ENCODE results near the gene RTN4.
"Not testable (repeated sequence)": the region's sequence is repeated elsewhere in the genome, so short reads cannot be mapped to it uniquely, and the experiment has no call there.

The RTN4 gene

DNA sequence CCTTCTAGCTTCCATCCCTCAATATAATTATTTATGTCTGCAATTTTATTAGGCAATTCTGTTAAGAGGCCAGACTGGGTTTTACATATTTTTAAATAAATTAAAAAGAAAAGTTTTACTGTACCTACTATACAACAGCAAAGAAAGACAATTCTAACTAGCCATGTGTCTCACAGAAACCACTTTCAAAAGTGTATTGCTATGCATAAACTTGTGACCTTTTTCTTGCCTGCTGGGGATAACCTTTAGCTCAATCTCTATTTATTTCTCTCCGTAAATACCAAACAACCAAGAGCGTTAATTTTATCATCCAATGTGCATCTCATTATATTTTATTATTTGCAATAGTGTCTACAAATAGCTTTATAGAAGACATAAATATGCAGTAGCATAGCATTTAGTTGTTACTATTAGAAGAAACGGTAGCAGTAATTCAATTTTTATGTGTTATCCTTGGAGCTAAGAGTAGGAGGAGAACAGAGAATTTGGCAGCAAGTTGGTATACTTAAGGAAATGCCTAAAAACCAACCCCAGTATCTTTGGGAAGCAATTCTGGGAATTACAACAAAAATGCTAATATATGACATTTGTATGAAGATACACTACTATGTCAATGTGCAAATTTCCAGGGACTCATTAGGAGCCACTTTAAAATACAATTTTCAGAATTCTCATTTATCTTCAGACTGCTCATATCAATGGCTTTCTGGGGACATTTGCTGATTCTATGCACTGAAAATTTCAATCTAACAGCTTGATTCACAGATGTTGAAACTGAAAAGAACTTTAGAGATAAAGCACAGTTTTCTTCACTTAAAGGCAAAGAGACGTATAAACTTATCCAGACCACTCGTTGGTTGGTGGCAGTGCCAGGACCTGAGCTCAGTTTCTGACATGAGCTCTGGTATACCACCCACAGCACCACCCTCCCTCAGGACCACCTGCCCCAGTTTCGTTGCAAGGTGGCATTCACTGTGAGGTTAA lies 23.0 kb upstream of the RTN4 start:
- DNase-seq, result no peak

GRCh38 chr2:55063713-55064323 lies 13.6 kb upstream of the RTN4 start:
- DNase-seq, result no peak

DNA sequence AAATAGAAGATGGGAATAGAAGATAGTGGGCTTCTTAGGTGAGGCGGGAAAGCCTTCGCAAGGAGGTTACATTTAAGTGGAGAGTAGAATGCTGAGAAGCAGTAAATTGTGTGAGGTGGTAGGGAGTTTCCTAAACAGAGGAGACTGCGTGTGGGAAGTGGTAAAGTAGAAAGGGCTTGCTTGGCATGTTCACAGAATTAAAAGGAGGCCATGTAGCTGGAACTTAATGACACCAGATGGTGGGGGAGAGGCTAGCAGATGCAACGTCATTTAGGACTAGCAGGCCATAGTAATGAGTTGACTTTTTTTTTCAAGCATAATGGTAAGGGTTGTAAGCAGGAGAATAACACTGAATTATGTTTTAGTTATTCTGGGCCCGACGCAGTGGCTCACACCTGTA lies 13.0 kb upstream of the RTN4 start:
- DNase-seq, result peak; percentile 71

- DNase-seq, result no peak
Measured at GRCh38 chr2:55062754-55063153, 12.5 kb upstream of the RTN4 start.

DNA sequence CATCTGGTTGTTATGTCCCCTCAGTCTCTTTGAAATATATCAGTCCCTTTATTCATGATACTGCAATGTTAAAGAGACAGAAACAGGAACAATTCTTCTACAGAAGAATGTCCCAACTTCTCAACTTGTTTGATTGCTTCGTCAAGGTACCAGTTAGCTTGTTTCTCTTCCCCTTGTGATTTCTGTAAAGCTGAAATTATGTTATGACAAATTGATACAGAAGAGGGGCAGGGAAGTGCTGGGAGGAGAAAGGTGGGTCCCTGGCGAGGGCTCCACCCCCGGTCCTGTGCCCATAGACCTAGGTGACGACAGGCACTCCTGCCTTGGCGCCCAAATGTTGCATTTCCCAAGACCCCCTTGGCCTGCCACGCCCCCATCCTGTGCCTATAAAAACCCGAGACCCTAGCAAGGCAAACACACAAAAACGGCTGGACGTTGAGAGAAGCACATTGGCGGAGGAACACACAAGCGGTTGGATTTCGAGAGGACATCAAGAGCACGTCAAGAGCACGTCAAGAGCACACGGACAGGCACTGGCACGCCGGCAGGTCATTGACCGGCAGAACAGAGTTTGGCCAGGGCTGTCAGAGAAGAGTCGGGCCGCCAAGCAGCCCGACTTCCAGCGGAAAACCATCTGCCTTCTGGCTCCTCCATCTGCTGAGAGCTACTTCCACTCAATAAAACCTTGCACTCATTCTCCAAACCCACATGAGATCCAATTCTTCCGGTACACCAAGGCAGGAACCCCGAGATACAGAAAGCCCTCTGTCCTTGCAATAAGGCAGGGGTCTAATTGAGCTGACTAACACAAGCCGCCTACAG lies 11.5 kb upstream of the RTN4 start:
- no peak for DNase-seq

DNA sequence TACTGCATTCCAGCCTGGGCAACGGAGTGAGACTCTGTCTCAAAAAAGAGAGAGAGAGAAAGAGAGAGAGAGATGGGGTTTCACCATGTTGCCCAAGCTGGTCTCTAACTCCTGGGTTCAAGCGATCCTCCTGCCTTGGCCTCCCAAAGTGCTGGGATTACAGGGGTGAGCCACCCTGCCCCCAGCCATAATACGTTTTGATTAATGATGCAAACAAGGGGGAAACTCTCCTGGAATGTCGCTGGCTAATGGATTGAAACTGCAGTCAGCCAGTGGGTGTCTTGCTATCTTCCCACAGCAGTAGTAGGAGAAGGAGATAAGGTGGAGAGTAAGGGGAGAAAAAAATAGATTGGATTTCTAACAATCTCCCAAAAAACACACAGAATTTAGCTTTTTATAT lies 9.5 kb upstream of the RTN4 start:
- DNase-seq, result no peak

GRCh38 chr2:55057474-55057873 lies 7.2 kb upstream of the RTN4 start:
- DNase-seq, result no peak

DNA sequence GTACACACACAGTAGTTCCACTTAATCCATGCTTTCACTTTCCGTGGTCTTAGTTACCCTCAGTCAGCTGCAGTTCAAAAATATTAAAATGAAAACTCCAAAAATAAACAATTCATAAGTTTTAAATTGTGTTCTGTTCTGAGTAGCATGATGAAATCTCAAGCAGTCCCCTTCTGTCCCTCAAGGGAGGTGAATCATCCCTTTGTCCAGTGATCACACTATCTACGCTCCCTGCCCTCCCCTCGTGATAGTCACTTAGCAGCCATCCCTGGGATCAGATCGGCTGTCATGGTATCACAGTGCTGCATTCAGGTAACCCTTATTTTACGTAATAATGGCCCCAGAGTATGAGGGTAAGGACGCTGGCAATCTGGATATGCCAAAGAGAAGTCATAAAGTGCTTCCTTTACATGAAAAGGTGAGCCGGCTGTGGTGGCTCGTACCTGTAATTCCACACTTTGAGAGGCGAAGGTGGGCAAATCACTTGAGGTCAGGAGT lies 5.8 kb upstream of the RTN4 start:
- no peak for DNase-seq

- DNase-seq, result no peak
Measured at GRCh38 chr2:55054106-55054875, 4.0 kb upstream of the RTN4 start.

GRCh38 chr2:55053225-55053624 lies 3.0 kb upstream of the RTN4 start:
- DNase-seq, result not testable (repeated sequence)

GRCh38 chr2:55052129-55053061 lies 2.1 kb upstream of the RTN4 start:
- no peak for DNase-seq

DNA sequence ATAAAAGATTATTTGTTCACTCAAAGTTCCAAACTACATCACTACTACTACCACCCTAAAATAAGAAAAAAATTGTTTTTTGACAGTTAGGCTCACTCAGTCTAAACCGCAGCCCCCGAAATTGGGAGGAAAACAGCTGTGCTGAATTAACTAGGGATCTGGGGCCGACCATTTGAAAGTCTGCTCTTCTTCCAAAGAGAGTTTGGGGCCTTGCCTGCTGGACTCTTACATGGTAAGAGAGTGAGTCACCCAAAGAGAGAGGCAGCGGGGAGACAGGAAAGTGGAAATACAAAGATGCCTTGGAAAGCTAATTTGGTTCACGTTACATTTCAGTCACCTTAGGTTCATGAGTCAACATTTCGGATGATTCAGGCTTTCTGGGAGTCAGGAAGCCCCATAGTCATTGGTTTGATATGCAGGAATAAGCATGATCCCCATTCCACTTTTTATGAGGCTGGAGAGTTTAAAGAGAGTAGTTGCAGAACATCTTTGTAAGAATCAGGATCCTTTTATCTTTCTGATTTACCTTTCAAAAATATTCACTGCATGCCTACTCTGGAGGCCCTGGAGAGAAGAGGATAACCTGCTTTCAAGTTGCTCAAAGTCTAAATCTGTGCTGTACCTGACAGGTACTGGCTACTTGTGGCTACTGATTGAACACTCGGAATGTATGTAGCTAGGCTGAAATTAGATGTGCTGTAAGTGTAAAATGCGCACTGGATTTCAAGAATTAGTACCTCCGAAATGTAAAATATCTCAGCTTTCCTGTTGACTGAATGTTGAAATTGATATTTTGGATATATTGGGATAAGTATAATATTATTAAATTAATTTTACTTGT lies 995 bp upstream of the RTN4 start:
- peak; percentile 63 for DNase-seq

- no peak for DNase-seq
Measured at GRCh38 chr2:55049821-55050099, 491 bp downstream of the RTN4 start.

DNA sequence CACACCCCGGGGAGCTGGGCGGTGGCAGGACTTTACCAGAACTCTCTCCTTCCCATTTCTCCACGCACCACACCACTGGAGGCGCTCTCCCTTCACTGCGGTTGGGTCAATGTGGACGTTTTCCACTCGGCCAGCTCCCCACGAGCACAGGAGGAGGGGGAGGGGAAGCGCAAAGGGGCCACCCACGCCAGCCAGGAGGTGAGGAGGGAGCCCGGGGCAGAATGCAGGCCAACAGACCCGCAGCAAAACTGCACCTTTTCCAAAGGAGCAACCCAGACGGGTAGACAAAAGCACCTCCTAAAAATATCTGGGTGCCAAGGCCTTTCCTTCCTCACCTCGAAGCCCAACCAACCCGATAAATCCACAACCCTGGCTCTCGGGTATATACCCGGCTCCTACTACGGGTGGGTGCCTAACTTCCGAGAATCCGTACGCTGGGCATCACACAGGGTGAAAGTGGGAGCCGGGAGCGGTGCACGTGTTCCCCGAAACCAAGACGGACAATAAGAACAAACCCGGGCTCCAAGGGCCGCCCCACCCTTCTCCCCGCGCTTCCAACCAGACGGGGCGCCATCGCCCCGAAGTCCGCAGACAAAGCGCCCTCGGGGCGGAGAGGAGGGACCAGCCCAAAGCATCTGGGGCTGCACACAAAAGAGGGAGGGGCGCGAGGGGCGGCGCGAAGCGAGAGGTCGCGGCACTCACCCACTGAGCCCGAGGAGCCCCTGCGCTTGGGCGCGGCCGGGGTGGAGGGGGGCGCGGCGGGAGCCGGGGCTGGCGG lies 1.0 kb downstream of the RTN4 start:
- DNase-seq, result peak; percentile 33

DNA sequence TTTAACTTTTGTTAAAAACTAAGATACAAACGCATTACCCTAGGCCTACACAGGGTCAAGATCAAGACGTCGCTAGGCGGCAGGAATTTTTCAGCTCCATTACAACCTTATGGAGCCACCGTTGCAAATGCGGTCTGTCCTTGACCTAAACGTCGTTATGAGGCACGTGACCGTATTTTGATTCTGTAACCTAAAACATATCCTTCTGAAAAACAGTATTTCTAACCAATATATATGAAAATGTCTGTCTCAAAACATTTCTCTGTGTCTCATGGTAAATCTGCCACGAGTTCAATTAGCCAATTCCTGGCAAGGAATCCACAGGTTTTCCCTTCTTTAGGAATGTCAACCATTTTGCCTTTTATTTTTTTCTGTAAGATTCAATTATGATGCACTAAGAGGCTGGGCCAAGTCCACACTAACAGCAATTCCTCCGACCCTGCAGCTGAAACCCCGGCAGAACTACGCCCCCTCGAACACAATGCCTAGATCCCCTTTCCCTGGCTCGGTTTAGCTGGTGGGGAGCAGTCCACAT lies 1.7 kb downstream of the RTN4 start:
- DNase-seq, result no peak

- DNase-seq, result no peak
Measured at GRCh38 chr2:55047677-55048299, 2.5 kb downstream of the RTN4 start.

- no peak for DNase-seq
Measured at GRCh38 chr2:55045780-55046179, 4.5 kb downstream of the RTN4 start.

- DNase-seq, result no peak
Measured at GRCh38 chr2:55043841-55044240, 6.4 kb downstream of the RTN4 start.

DNA sequence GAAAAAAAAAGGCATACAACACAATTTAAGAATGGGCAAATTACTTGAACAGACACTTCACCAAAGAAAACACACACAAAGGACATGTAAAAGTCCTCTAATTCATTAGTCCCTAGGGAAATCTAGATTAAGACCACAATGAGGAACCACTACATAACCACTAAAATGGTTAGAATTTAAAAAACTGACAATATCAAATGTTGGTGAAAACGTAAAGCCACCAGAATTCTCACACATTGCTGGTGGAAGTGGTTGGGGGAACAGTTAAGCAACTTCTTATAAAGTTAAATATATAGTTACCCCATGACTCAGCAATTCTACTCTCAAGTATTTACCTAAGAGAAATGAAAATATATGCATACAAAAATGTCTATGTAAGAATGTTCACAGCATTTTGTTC lies 11.8 kb downstream of the RTN4 start:
- no peak for DNase-seq
